Heart left ventricle (tissue), 16 donors: ENCODE data around the gene ATPAF1. TPM values are rescaled to one million over a fixed set of nuclear protein-coding genes. Genes with fewer than 3 reads are reported as not detected.

Source experiments
- ATAC-seq, 4 donors: fragments of 200-7000 bp; cut with Tn5 transposase; one replicate each; pipeline ENCODE4 v1.9.1; 2020 to 2022; ENCODE audit warnings: moderate library complexity in 4 of 4, mild to moderate bottlenecking in 3 of 4, moderate number of reproducible peaks in 1 of 4
- DNase-seq, 5 donors: peaks; one replicate each; pipeline ENCODE4 v3.0.0-alpha.2; 2020
- H3K27ac ChIP-seq, 12 donors: fragments of 200-600 bp; sonication (generic) in 4 of 12; one replicate each; pipeline versions ENCODE4 v1.5.0 to v1.8.0; 2016 to 2022; ENCODE audit warnings: mild to moderate bottlenecking in 2 of 12
- H3K27me3 ChIP-seq, 9 donors: fragments of 200-600 bp; sonication (generic) in 2 of 9; one replicate each; pipeline versions ENCODE4 v1.5.1 to v1.8.0; 2016 to 2022; ENCODE audit warnings: mild to moderate bottlenecking in 3 of 9
- H3K36me3 ChIP-seq, 9 donors: fragments of 200-600 bp; sonication (generic) in 2 of 9; one replicate each; pipeline versions ENCODE4 v1.5.0 to v1.8.0; 2018 to 2022; ENCODE audit warnings: mild to moderate bottlenecking in 2 of 9
- H3K4me1 ChIP-seq, 12 donors: fragments of 200-600 bp; sonication (generic) in 4 of 12; one replicate each; pipeline versions ENCODE4 v1.5.0 to v1.8.0; 2016 to 2022; ENCODE audit warnings: mild to moderate bottlenecking in 3 of 12
- H3K4me3 ChIP-seq, 12 donors: fragments of 200-600 bp; sonication (generic) in 4 of 12; one replicate each; pipeline versions ENCODE4 v1.5.0 to v1.8.0; 2017 to 2022; ENCODE audit warnings: mild to moderate bottlenecking in 9 of 12, moderate library complexity in 4 of 12
- H3K9me3 ChIP-seq, 12 donors: fragments of 200-600 bp; sonication (generic) in 4 of 12; one replicate each; pipeline versions ENCODE4 v1.5.0 to v1.8.0; 2016 to 2022; ENCODE audit warnings: mild to moderate bottlenecking in 1 of 12
- POLR2A ChIP-seq, 2 donors: fragments of 450-650 bp; IDR thresholded peaks; one replicate each; pipeline ENCODE4 v1.6.1; 2017; ENCODE audit warnings: antibody characterized with exemption in 2 of 2, mild to moderate bottlenecking in 2 of 2, moderate library complexity in 2 of 2
- WGBS, 4 donors: extraction: QIAGEN DNeasy Blood & Tissue Kit in 2 of 4; methylation state at CpG; one replicate each; pipeline versions ENCODE4 v1.1.5 to v1.1.7; 2013 to 2018; 5-methylcytosine and 5-hydroxymethylcytosine counted together
- intact Hi-C, 10 donors: fragments of 100-400 bp; cut with DNase I; formaldehyde crosslinking; loops; one replicate each; pipeline versions ENCODE4 v1.11.1 to v1.14.2; 2022
- polyA plus RNA-seq, 2 donors: library from polyadenylated mRNA; stranded (reverse); fragments of 200-250 nt; gene quantifications; one replicate each; pipeline ENCODE4 v1.2.3, GENCODE V29; 2013
- total RNA-seq, 9 donors: library from RNA; depleted of rRNA in 2 of 9; stranded (reverse); fragments of >200 nt in 2 of 9; fragmentation: NEBNext Ultra II Directional in 3 of 9; extraction: Animal tissue kit (Norgen Biotek cat#: 25700) in 3 of 9; gene quantifications; one replicate each; pipeline versions ENCODE4 v1.1.0 to v1.2.4, GENCODE V29; 2016 to 2023
- TF ChIP-seq, protein P1 (sequence below), 12 donors: fragments of 200-600 bp; sonication (generic) in 4 of 12; IDR thresholded peaks; one replicate each; pipeline versions ENCODE4 v1.5.0 to v1.8.0; 2018 to 2022; ENCODE audit warnings: antibody characterized with exemption in 12 of 12, mild to moderate bottlenecking in 5 of 12
- donor health status: ischemic (EF 13 %, LVEDD 7.1; RV severe dilation, severe dysfunction).
- donor health status: healthy with polysubstance abuse.
- donor health status: DM: no; HTN: yes; CAD: no.
- donor health status: DM: no; HTN: no; CAD: no.
- donor health status: ischemic (EF 25% LVEDD 6.9; RV normal size, moderate dysfunction).
- donor health status: ischemic (EF 25% LVEDD 5.7; RV mildly dilated, moderate dysfunction).
- donor health status: healthy.
- donor health status: DM: yes; HTN: yes; CAD: no.
- donor health status: ischemic (EF 35%, LVEDD 5.7; RV mildly dilated, moderate dysfunction).
- donor health status: nonischemic (EF 11% LVEDD 7.7; RV severe dilation, severe dysfunction).
- donor health status: DM: yes; HTN: yes; CAD: no.
- donor health status: PGD.
- donor health status: ischemic (EF 29% LVEDD 5.4; RV normal size, mild dysfunction).
- donor health status: nonischemic (EF 23%, LVEDD 6.1; RV moderate dilation, normal function).

ATPAF1 gene
- total and polyA plus RNA-seq, 11 donors = 96.8 to 263 (median 179) TPM

DNA sequence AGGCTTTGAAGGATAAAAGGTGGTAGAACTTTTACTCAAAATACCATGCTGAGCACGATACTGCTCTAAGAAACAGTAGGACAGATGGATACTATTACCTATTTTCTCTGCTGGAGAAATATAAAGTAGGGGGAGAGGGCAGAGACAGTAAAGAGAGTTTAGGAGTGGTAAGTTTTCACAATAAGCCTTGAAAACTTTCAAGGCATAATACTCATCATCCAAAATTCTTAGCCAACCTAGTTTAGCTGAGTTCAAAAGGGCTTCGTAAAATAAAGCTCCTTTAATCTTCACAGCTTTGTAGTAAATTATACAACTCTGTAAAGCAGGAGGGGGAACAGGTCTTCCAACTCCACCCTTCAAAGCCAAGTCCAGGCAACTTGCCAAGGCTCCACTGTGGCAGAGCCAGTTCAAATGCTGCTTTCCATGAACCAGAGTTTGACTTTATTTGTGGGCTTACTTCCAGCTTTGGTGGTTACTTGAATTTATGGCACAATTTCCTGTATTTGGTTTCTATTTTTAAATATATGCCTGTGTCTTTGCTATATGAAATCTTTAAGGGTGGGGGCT, 19.0 kb upstream of the ATPAF1 start:
- H3K4me3 ChIP-seq = no peak overlapping the region
- TF ChIP-seq, protein P1, sequence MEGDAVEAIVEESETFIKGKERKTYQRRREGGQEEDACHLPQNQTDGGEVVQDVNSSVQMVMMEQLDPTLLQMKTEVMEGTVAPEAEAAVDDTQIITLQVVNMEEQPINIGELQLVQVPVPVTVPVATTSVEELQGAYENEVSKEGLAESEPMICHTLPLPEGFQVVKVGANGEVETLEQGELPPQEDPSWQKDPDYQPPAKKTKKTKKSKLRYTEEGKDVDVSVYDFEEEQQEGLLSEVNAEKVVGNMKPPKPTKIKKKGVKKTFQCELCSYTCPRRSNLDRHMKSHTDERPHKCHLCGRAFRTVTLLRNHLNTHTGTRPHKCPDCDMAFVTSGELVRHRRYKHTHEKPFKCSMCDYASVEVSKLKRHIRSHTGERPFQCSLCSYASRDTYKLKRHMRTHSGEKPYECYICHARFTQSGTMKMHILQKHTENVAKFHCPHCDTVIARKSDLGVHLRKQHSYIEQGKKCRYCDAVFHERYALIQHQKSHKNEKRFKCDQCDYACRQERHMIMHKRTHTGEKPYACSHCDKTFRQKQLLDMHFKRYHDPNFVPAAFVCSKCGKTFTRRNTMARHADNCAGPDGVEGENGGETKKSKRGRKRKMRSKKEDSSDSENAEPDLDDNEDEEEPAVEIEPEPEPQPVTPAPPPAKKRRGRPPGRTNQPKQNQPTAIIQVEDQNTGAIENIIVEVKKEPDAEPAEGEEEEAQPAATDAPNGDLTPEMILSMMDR (IDR thresholded peaks at IDR 0.05) = no peak
- no peak for TF ChIP-seq POLR2A (IDR thresholded peaks at IDR 0.05)
- peaks cover 0 to 31% (median 12%) of the 10 kb centered on the region in 12 donors for H3K4me1 ChIP-seq
- no peaks in the 10 kb centered on the region for H3K27me3 ChIP-seq
- ATAC-seq = peak in 3 of 4 donors; percentile 65 to 77 (median 67)
- DNase-seq = peak; percentile 70 to 85 (median 76)
- H3K27ac ChIP-seq = peak overlapping the region in 4 of 12 donors; percentile 1 to 47 (median 16)
- 49 to 62% (median 58%) methylated on average over 2 of the region's 2 CpGs for WGBS, 4 donors
- no peaks in the 10 kb centered on the region for H3K9me3 ChIP-seq
- peaks cover 5 to 100% (median 98%) of the 10 kb centered on the region in 9 donors for H3K36me3 ChIP-seq
- intact Hi-C loops = no loop called here

DNA sequence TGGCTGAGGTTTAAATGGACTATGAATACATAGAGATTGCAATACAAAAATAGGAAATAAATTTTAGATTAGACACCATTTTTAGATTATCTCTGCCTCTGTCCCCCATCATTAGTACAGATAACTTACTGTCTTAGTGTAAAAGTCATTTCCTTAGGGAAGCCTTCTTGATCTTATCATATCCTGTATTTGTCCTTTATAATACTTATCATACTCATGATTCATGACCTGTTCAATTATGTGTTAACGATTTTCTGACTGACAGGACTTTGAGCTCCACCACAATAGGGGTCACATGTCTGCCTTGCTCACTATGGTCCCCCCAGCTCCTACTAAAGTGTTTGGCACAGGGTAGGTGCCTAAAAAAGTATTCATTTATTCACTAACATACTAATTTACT, 18.1 kb upstream of the ATPAF1 start:
- Histone ChIP-seq H3K4me3 (no peak overlapping the region), H3K27me3 (no peaks in the 10 kb centered on the region), H3K27ac (no peak overlapping the region), H3K36me3 (peaks cover under 1 to 100% (median 98%) of the 10 kb centered on the region in 9 donors), H3K9me3 (no peaks in the 10 kb centered on the region), H3K4me1 (peaks cover 0 to 27% (median 8%) of the 10 kb centered on the region in 12 donors)
- WGBS, 4 donors = 35 to 47% (median 43%) methylated on average over 1 of the region's 1 CpG
- intact Hi-C loops = no loop called here
- ATAC-seq (peak in 1 of 4 donors; percentile 32), DNase-seq (no peak)
- TF ChIP-seq POLR2A (IDR thresholded peaks at IDR 0.05) = no peak
- TF ChIP-seq, protein P1 (IDR thresholded peaks at IDR 0.05) = no peak

DNA sequence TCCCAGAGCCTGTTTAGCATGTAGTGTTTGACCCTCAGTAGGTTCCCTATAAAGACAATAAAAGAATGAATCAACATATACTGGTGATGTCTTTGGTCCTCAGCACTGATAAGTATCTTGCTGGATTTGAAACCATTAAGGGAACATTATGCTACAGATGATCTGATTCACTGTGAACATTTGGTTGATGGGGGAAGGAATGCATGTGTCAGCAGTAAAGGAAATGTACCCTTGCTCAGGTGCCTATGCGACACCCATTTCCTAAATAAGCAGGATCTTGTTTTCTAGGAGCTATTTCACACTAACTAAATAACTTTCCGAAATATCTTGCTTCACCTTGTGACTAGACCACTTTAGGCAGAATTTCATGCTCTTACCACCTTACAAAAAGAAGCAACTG, 16.5 kb upstream of the ATPAF1 start:
- Histone ChIP-seq H3K27me3 (no peaks in the 10 kb centered on the region), H3K27ac (no peak overlapping the region), H3K36me3 (peaks cover 0 to 100% (median 98%) of the 10 kb centered on the region in 9 donors), H3K4me3 (no peak overlapping the region), H3K4me1 (peaks cover 0 to 24% (median 8%) of the 10 kb centered on the region in 12 donors), H3K9me3 (no peaks in the 10 kb centered on the region)
- ATAC-seq = no peak
- TF ChIP-seq POLR2A (IDR thresholded peaks at IDR 0.05) = no peak
- intact Hi-C loops = no loop called here
- no peak for DNase-seq
- WGBS, 4 donors = 96 to 99% (median 98%) methylated on average over 2 of the region's 2 CpGs

DNA sequence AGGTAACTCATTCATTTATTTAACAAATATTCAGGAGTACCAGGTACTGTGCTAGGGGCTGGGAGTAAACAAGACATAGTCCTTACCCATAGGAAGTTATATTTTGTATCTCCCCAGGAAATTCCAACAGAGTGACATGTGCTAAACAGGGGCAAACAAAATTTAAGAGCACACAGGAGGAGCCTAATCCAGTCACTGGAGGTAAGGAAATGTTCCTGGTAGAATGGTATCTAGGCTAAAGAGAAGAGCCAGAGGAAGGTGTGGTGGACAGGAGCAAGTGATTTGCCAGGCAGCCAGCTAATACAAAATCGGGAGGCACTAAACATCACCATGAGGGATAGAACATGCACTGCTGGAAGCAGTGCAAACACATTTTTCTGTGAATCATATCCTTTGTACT, 13.9 kb upstream of the ATPAF1 start:
- no peak overlapping the region for H3K4me3 ChIP-seq
- 41 to 68% (median 57%) methylated on average over 1 of the region's 1 CpG for WGBS, 4 donors
- ATAC-seq = no peak
- intact Hi-C loops = no loop called here
- TF ChIP-seq, protein P1 (IDR thresholded peaks at IDR 0.05) = no peak
- no peak for TF ChIP-seq POLR2A (IDR thresholded peaks at IDR 0.05)
- H3K27ac ChIP-seq = no peak overlapping the region
- peaks cover 0 to 100% (median 97%) of the 10 kb centered on the region in 9 donors for H3K36me3 ChIP-seq
- H3K27me3 ChIP-seq = no peaks in the 10 kb centered on the region
- no peak for DNase-seq
- H3K9me3 ChIP-seq = no peaks in the 10 kb centered on the region
- peaks cover 0 to 9% (median 4%) of the 10 kb centered on the region in 12 donors for H3K4me1 ChIP-seq
